Stomach smooth muscle (tissue), 2 donors: ENCODE data around the gene RTL1.

Source experiments
- H3K27ac ChIP-seq: one replicate; pipeline ENCODE4 v1.7.0; 2013; ENCODE audit warnings: mild to moderate bottlenecking, low read length, inconsistent platforms
- H3K27me3 ChIP-seq, 2 donors: one replicate each; pipeline ENCODE4 v1.7.0; 2013; ENCODE audit warnings: low read length in 2 of 2; ENCODE audit not compliant: insufficient read depth in 2 of 2, control insufficient read depth in 1 of 2
- H3K36me3 ChIP-seq, 2 donors: one replicate each; pipeline ENCODE4 v1.7.0; 2013; ENCODE audit warnings: low read length in 2 of 2; ENCODE audit not compliant: control insufficient read depth in 2 of 2, insufficient read depth in 2 of 2
- H3K4me1 ChIP-seq: one replicate; pipeline ENCODE4 v1.7.0; 2013; ENCODE audit warnings: low read length; ENCODE audit not compliant: control insufficient read depth, insufficient read depth
- H3K4me3 ChIP-seq, 2 donors: one replicate each; pipeline ENCODE4 v1.7.0; 2013; ENCODE audit warnings: low read length in 2 of 2
- H3K9ac ChIP-seq, 2 donors: one replicate each; pipeline ENCODE4 v1.7.0; 2013; ENCODE audit warnings: low read length in 2 of 2, mild to moderate bottlenecking in 1 of 2
- H3K9me3 ChIP-seq, 2 donors: one replicate each; pipeline ENCODE4 v1.7.0; 2013; ENCODE audit warnings: low read length in 2 of 2; ENCODE audit not compliant: control insufficient read depth in 2 of 2
- donor health status: healthy.
- donor health status: Pancreatic carcinoma.

The RTL1 gene

DNA sequence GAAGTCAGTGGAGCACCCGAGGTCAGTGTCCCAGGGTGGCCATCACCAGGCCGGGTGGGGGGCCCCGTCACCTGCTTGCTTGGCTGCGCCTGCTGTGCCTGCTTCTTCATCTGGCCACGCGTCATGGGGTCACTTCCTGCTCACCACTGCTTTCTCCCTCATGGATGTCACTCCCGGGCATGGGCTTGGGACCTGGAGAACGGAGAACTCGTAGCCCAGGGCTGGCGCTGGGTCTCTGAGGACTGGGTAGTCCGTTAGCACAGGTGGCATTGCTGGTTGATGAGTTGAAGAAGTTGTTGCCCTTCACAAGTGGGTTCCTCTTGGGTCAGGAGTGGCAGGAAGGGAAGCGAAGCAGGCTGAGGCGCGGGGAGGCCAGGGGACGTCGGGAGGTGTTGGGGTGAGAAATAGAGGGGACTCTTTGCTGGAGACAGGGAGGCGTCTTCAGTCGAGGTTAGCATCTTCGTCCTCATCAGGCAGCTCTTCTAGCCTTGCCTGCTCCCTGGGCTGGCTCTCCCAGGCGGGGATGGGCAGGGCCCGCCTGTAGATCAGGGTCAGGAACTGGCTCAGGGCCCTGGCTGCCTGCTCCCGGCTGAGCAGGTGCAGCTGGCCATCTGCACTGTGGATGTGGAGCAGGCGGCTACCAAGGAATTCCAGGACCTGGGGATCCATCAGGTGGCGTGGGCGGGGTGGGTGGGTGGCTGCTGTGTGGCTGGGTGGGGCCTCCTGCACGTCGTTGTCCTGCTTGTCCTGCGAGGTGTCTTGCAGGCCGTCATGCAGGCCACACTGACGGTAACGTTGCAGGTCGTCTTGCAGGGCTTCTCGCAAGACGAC is 23.0 kb downstream of the RTL1 start:
- H3K4me3 ChIP-seq: no peak overlapping the region
- peaks cover 0 to 5% of the 10 kb centered on the region in 2 donors for H3K9me3 ChIP-seq
- H3K4me1 ChIP-seq: peaks cover 2% of the 10 kb centered on the region
- H3K27ac ChIP-seq: no peak overlapping the region
- no peak overlapping the region for H3K9ac ChIP-seq
- no peaks in the 10 kb centered on the region for H3K36me3 ChIP-seq
- H3K27me3 ChIP-seq: peaks cover 8 to 9% of the 10 kb centered on the region in 2 donors

DNA sequence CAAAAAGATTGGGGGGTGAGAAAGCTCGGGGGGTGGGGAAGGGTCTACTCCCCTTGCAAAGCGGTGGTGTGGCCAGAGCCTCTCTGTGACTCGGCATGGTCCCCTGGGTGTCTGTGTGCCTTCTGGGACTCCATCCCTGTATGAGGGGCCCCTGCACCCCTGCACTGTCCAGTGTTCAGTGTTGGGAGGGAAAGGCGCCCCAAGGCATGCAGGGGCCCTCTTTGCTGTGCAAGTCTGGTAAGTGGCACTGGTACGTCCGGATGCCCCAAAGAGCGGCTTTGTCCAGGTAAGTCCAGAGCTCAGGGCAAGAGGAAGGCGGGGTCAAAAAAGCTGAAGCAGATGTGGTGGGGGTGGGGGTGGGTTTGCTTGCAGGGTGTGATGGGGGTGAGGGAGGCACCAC is 23.7 kb downstream of the RTL1 start:
- Histone ChIP-seq H3K36me3 (no peaks in the 10 kb centered on the region), H3K27me3 (peaks cover 5 to 9% of the 10 kb centered on the region in 2 donors), H3K4me1 (peaks cover 2% of the 10 kb centered on the region), H3K27ac (no peak overlapping the region), H3K9ac (no peak overlapping the region), H3K9me3 (peaks cover 0 to 5% of the 10 kb centered on the region in 2 donors), H3K4me3 (no peak overlapping the region)

DNA sequence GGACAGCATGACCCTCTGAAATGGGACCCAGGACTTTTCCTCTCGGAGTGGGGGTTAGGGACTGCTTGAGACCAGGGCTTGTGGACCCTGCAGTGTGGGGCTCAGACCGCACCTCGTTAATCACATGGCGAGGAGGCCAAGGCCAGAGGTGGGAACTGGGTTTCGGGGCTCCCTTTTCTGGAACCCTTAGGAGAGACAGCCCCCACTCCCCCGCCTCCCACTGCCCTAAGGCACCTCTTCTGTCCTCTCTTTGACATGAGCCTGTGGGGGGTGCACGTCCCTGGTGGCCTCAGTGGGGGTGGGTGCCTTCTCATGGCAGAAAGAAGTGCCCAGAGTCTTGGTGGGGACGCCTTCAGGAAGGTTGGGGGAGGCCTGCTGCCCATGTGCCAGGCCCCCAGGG is 24.3 kb downstream of the RTL1 start:
- no peak overlapping the region for H3K9ac ChIP-seq
- peaks cover 5 to 7% of the 10 kb centered on the region in 2 donors for H3K27me3 ChIP-seq
- H3K4me3 ChIP-seq: no peak overlapping the region
- H3K27ac ChIP-seq: no peak overlapping the region
- peaks cover 0 to 5% of the 10 kb centered on the region in 2 donors for H3K9me3 ChIP-seq
- no peaks in the 10 kb centered on the region for H3K36me3 ChIP-seq
- H3K4me1 ChIP-seq: peaks cover 2% of the 10 kb centered on the region

DNA sequence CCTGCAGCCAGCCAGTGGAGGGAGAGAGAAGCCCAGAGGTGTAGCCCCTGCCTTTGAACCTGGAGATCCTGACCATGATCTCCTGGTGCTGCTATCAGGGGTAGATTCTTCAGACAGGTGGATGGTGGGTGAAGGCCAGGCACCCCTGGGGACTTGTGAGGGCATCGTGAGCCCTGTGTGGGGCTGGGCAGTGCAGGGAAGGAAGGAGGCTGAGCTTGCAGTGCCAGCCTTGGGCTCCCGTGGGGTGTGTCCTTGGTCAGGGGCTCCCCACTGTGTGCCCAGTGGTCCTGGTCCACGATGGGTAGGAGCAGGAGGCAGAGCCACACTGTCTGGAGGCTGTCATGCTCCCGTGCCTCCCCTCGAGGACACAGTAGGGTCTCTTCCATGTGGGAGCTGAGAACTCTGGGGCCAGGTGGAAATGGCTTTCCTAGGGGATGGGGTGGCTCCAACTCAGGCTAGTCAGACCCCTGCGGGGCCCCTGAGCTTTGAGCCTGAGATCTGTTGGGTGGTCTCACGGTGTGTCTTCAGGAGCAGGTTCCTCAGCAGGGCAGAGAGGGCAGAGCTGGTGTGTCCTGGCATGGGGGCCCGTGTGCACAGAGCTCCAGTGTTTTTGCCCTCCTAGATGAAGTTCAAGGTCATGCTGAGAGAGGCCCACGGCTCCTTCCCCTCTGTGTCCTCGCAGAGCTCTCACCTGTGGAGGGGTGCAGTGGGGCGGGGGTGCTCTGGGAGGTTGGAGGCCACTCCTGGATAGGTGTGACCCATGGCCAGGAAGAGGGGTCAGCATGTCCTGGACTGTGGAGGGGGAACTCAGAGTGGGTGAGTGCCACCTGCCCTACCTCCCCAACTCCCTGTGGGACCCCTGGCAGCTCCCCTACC is 25.0 kb downstream of the RTL1 start:
- H3K27ac ChIP-seq: no peak overlapping the region

DNA sequence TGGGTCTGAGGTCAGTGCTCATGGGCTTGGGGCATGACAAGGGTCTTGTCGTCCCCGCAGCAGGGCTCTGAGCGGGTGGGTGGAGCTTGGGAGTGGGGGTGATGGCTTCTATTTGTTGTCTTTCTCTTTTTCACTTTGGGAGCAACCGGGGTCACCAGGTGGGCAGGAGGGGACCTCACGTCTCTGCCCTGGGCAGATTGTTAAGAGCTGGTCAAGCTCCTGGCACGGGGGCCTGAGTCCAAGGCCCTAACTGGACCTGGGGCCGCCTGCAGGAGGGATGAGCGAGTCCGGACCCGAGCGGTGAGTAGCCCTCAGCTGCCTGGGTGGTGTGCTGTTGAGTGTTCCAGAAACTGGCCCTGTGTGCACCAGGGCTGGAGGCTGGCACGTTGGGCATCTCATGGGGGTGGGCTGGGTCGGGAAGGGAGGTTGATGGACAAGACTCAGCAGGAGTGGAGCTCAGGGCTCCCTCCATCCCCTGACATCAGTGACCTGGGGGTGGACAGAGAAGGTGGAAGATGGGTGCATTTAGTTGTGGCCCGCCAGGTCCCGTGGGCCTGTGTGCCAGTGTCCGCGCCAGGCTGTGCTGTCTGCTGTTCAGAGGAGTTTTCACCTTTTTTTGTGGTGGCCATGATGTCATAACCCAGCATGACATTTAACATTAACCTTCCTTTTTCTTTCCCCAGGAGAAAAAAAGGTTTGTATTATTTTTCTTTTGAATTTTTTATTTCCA is 27.5 kb downstream of the RTL1 start:
- Histone ChIP-seq H3K9me3 (peaks cover 0 to under 1% of the 10 kb centered on the region in 2 donors), H3K27me3 (peaks cover 5 to 7% of the 10 kb centered on the region in 2 donors), H3K4me1 (no peaks in the 10 kb centered on the region), H3K27ac (no peak overlapping the region), H3K4me3 (no peak overlapping the region), H3K9ac (no peak overlapping the region), H3K36me3 (no peaks in the 10 kb centered on the region)

More for the DNA sequence above, 25.0 kb downstream of the RTL1 start:
- no peaks in the 10 kb centered on the region for H3K36me3 ChIP-seq
- H3K27me3 ChIP-seq: peaks cover 5 to 7% of the 10 kb centered on the region in 2 donors
- H3K9ac ChIP-seq: no peak overlapping the region
- no peak overlapping the region for H3K4me3 ChIP-seq
- peaks cover 0 to 5% of the 10 kb centered on the region in 2 donors for H3K9me3 ChIP-seq
- peaks cover 2% of the 10 kb centered on the region for H3K4me1 ChIP-seq

DNA sequence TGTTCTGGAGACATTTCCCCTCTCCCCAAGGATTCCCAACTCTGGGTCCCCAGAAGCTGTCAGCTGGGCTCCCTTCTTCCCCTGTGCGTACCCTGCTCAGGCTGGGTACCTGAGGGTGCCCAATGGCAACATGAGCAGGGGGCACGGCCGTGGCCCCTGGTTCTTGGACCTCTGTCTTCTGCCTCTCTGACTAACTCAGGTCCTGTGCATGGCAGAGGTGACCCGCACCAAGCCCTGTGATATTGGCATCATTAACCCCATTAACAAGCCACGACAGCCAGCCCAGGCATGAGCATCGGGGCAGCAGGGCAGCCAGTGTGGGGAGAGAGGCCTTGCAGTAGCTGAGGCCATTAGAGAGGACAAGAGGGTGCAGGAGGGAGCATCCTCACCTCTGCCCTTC is 28.4 kb downstream of the RTL1 start:
- Histone ChIP-seq H3K9me3 (no peaks in the 10 kb centered on the region), H3K9ac (no peak overlapping the region), H3K27ac (no peak overlapping the region), H3K36me3 (no peaks in the 10 kb centered on the region), H3K27me3 (peaks cover 5 to 7% of the 10 kb centered on the region in 2 donors), H3K4me1 (no peaks in the 10 kb centered on the region), H3K4me3 (no peak overlapping the region)

DNA sequence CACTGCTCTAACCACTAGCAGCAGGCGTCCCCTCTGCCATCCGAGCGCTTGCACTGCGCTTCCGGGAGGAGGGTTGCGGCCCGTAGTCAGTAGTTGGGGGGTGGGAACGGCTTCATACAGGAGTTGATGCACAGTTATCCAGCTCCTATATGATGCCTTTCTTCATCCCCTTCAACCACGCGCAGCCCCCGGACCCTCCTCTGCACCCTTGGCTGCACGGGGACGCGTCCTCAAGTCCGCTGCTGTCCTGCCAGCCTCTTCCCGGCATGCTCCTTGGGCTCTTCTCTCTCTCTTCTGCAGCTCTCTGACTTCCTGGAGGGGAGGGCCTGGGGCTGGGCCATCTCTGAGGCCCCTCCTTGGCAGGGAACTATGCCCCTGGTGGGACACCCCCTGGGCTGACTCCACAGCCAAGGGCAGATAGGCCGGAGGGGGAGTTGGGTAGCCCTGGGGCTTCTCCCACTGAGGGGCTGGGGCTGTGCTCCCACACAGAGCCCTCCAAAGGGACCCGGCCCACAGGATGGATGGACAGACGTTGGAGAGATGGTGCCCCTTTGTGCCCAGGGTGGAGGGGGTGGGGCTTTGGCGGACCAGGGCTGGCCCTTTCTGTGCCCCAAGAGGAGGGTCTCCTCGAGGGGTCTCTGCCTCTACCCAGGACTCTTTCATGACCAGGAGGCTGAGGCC is 29.0 kb downstream of the RTL1 start:
- Histone ChIP-seq H3K36me3 (no peaks in the 10 kb centered on the region), H3K4me1 (no peaks in the 10 kb centered on the region), H3K4me3 (no peak overlapping the region), H3K9ac (no peak overlapping the region), H3K27ac (no peak overlapping the region), H3K9me3 (no peaks in the 10 kb centered on the region), H3K27me3 (peaks cover 5 to 7% of the 10 kb centered on the region in 2 donors)

DNA sequence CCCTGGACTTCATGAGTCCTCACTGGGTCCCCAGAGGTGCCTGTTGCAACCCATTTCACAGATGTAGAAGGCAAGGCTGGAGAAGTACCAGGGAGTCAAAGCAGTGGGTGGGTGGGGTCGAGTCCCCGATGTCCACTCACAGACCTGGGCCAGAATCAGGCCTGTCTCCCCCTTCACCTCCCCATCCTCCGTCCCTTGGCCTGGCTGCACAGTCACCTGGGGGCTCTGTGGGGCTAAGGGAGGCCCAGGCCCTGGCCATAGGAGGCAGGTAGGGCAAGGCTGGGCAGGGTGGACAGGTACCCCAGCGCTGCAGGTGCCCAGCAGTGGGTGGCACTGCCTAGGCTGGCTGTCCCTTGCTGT is 29.5 kb downstream of the RTL1 start:
- Histone ChIP-seq H3K27me3 (peaks cover 5% of the 10 kb centered on the region in 2 donors), H3K9me3 (no peaks in the 10 kb centered on the region), H3K27ac (no peak overlapping the region), H3K9ac (no peak overlapping the region), H3K4me1 (no peaks in the 10 kb centered on the region), H3K4me3 (no peak overlapping the region), H3K36me3 (no peaks in the 10 kb centered on the region)

DNA sequence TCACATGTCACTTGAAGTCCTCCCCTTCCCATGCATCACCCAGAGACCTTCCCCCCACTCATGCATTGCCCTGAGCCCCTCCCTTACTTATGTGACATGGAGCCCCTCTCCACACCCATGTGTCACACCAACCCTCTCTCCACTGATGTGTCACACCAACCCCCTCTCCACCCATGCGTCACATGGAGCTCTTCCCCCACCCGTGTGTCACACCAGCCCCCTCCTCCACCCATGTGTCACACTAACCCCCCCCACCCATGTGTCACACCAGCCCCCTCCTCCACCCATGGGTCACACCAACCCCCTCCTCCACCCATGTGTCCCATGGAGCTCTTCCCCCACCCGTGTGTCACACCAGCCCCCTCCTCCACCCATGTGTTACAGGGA is 30.4 kb downstream of the RTL1 start:
- no peaks in the 10 kb centered on the region for H3K9me3 ChIP-seq
- no peak overlapping the region for H3K27ac ChIP-seq
- no peaks in the 10 kb centered on the region for H3K36me3 ChIP-seq
- no peak overlapping the region for H3K4me3 ChIP-seq
- no peaks in the 10 kb centered on the region for H3K4me1 ChIP-seq
- no peak overlapping the region for H3K9ac ChIP-seq
- no peaks in the 10 kb centered on the region for H3K27me3 ChIP-seq
